Central memory CD8-positive, alpha-beta T cell (primary cell): ENCODE data around the gene SPOCK3.

Experiments used
- ATAC-seq: fragments of 150-1000 bp; cut with Tn5 transposase; replicated peaks from 2 replicates; pipeline ENCODE4 v1.10.0; 2022; ENCODE audit warnings: mild to moderate bottlenecking, moderate FRiP score, moderate number of reproducible peaks; ENCODE audit not compliant: poor library complexity, severe bottlenecking; ENCODE audit errors: extremely low read depth
- DNase-seq, 2 donors: peaks; one replicate each; pipeline ENCODE4 v3.0.0; 2021; ENCODE audit warnings: low spot score in 2 of 2
- H3K27ac Mint-ChIP-seq: one replicate; pipeline ENCODE4 v1.8.0; 2022; ENCODE audit warnings: low read depth, mild to moderate bottlenecking, moderate library complexity, mixed read lengths
- H3K27me3 Mint-ChIP-seq: one replicate; pipeline ENCODE4 v1.8.0; 2022; ENCODE audit warnings: mixed read lengths
- H3K36me3 Mint-ChIP-seq: one replicate; pipeline ENCODE4 v1.8.0; 2022; ENCODE audit warnings: mild to moderate bottlenecking, moderate library complexity, mixed read lengths; ENCODE audit not compliant: insufficient read depth
- H3K4me1 Mint-ChIP-seq: one replicate; pipeline ENCODE4 v1.8.0; 2022; ENCODE audit warnings: mixed read lengths
- H3K4me3 Mint-ChIP-seq: one replicate; pipeline ENCODE4 v1.8.0; 2022; ENCODE audit warnings: mild to moderate bottlenecking, moderate library complexity, mixed read lengths
- H3K9me3 Mint-ChIP-seq: one replicate; pipeline ENCODE4 v1.8.0; 2022; ENCODE audit warnings: mixed read lengths

SPOCK3 gene

DNA sequence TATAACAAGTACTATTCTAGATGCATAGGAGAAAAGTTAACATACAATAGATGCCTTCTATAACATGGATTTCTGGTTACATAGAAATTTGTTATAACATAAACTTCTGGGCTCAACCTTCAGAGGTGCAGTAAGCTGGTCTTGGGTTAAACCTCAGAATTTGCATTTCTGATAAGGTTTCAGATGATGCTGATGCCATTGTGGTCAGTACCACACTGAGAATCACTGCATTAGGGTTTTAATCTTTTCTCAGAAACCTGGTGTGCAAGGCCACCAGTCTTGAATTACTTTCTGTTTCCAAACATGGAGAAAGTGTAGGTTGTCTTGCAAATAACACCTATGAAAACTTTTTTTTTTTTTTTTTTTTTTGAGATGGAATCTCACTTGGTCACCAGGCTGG is 146.2 kb downstream of the SPOCK3 start:
- Mint-ChIP-seq H3K27ac (no peak overlapping the region), H3K4me3 (no peak overlapping the region), H3K36me3 (no peaks in the 10 kb centered on the region), H3K4me1 (no peaks in the 10 kb centered on the region), H3K27me3 (no peaks in the 10 kb centered on the region), H3K9me3 (peaks cover 6% of the 10 kb centered on the region)
- no peak for ATAC-seq
- DNase-seq: no peak

DNA sequence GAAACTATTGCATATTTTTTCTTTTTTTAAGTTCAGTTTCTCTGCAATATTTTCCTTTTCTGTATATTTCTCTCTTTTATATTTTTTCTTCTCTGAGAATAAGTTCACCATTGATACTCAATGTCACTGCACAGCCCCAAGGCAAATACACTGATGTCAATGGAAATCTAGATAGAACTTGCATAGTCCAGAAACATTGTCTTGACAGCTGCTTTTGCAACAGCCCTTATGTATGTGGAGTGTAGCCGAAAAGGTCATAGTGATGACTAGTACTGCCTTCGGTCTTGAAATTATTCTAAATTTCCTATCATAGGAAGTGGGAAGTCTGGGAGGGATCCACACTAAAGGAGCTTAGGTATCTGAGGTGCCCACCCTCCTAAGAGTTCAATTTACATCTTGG is 150.0 kb downstream of the SPOCK3 start:
- no peak overlapping the region for H3K4me3 Mint-ChIP-seq
- no peaks in the 10 kb centered on the region for H3K4me1 Mint-ChIP-seq
- H3K9me3 Mint-ChIP-seq: no peaks in the 10 kb centered on the region
- ATAC-seq (no peak), DNase-seq (no peak)
- no peak overlapping the region for H3K27ac Mint-ChIP-seq
- no peaks in the 10 kb centered on the region for H3K27me3 Mint-ChIP-seq
- no peaks in the 10 kb centered on the region for H3K36me3 Mint-ChIP-seq

DNA sequence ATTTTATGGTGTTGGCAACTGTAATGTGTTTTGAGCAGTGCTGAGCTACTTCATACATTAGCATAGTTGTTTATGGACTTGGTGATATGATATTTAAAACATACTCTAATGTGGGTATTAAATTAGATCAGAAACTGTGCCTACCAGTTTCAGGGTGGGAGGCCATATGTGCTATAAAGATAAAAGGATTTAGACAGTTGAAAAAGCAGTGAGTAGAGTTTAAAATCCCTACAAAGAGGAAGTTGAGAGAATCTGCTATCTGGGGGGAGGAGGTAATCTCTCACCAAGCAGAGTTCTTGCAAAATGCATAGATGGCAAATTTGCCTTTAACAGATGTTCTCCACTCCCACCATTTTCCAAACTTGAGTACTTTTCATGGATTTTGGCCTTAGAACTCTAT is 154.5 kb downstream of the SPOCK3 start:
- no peaks in the 10 kb centered on the region for H3K4me1 Mint-ChIP-seq
- no peak for ATAC-seq
- no peaks in the 10 kb centered on the region for H3K36me3 Mint-ChIP-seq

DNA sequence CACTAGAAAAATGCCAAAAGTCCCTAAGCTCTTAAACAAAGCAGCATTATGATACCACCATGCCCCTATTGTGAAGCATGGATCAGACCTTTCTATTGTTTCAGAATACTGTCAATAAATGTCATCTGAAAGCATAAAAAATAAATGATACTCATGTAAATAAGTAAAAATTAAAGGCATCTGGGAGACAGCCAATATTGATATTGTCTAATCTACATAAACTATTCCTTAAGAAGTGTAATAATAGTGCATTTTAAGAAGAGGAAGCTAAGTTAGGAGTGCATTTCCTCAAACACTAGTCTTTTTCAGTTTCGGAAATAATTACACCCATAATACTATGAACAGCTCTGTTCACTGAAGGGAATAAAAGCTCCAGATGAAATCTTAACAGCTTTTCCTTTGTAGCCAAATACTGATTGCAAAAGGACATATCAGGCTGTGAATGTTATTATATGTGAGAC is 181.6 kb downstream of the SPOCK3 start:
- no peaks in the 10 kb centered on the region for H3K4me1 Mint-ChIP-seq
- DNase-seq: no peak
- no peaks in the 10 kb centered on the region for H3K27me3 Mint-ChIP-seq
- H3K27ac Mint-ChIP-seq: no peak overlapping the region
- H3K9me3 Mint-ChIP-seq: no peaks in the 10 kb centered on the region
- ATAC-seq: no peak
- no peaks in the 10 kb centered on the region for H3K36me3 Mint-ChIP-seq
- no peak overlapping the region for H3K4me3 Mint-ChIP-seq

More for the DNA sequence above, 154.5 kb downstream of the SPOCK3 start:
- Mint-ChIP-seq H3K4me3 (no peak overlapping the region), H3K9me3 (peaks cover 8% of the 10 kb centered on the region), H3K27me3 (no peaks in the 10 kb centered on the region), H3K27ac (no peak overlapping the region)
- DNase-seq: no peak

DNA sequence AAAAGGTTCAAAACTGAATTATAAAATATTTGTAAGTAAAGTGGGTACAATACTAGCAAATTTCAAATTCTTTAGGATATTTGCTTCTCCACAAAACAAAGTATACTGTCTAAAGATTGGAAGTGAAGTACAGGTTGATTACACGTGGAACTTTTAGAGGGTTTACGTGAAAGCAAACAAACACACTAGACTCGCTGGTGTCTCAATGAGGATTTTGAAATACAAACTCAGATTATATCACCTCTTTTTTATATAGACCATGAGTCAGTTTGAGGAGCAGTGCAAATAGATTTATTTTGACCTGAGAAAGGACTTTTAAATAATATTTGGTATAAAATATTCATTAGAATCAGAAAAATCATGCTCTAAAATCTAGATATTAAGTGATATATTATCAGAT is 185.0 kb downstream of the SPOCK3 start:
- Mint-ChIP-seq H3K4me1 (no peaks in the 10 kb centered on the region), H3K27ac (no peak overlapping the region), H3K9me3 (no peaks in the 10 kb centered on the region), H3K27me3 (no peaks in the 10 kb centered on the region), H3K4me3 (no peak overlapping the region), H3K36me3 (no peaks in the 10 kb centered on the region)
- ATAC-seq (no peak), DNase-seq (no peak)

DNA sequence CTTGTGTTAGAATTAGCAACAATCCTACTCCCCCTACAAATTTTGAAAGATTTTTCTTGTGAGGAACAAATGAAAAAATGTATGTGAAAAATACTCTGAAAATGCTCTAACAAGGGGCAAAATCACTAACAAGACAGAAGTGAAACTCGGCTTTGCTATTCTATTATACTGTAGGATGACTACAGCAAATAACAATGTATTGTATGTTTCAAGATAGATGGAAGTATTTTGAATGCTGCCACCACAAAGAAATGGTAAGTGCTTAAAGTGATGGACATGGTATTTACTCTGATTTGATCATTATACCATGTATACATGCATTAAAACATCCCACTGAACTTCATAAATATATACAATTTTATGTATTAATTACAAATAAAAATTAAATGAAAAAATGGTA is 192.8 kb downstream of the SPOCK3 start:
- Mint-ChIP-seq H3K4me1 (no peaks in the 10 kb centered on the region), H3K4me3 (no peak overlapping the region), H3K9me3 (peaks cover 5% of the 10 kb centered on the region), H3K27me3 (no peaks in the 10 kb centered on the region), H3K27ac (no peak overlapping the region), H3K36me3 (no peaks in the 10 kb centered on the region)
- ATAC-seq (no peak), DNase-seq (no peak)

DNA sequence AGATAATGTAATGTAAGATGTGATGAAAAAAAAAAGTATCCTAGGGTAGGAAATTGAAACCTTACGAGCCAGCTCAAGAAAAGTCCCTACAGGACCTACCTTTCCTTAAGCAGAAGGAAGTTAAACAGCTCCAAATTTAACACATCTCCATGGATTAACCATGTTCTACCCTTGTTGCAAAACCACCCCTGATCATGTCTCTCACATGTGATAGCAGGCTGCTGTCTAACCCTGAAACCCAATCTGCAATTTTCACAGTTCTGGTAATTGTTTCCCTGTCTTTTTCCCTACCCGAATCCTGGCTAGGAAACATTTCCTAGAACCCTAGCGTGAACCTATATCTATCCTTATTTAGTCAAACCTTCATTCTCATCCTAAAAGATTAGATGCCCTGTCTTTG is 198.9 kb downstream of the SPOCK3 start:
- Mint-ChIP-seq H3K4me1 (no peaks in the 10 kb centered on the region), H3K9me3 (no peaks in the 10 kb centered on the region), H3K36me3 (no peaks in the 10 kb centered on the region), H3K27ac (no peak overlapping the region), H3K27me3 (no peaks in the 10 kb centered on the region), H3K4me3 (no peak overlapping the region)
- ATAC-seq (no peak), DNase-seq (no peak)

DNA sequence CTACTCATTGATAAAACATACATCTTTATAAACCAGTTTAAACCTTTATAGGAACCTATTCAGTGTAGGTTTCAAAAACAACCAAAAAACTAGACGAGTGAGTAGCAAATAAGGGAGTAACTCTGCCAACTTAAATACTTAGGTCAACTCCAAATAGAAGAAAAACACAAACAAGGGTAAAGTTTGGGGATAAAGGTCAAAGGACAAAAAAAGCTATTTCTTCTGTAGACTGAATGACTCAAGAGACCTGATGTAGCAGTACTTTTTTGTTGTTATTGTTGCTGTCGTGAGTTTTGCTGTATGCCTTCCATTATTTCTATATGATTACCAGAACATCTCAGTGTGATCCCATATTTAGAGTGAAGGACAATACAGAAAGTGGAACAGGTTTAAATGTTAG is 199.3 kb downstream of the SPOCK3 start:
- Mint-ChIP-seq H3K4me1 (no peaks in the 10 kb centered on the region), H3K9me3 (peaks cover 1% of the 10 kb centered on the region), H3K27ac (no peak overlapping the region), H3K4me3 (no peak overlapping the region), H3K27me3 (no peaks in the 10 kb centered on the region), H3K36me3 (no peaks in the 10 kb centered on the region)
- ATAC-seq (no peak), DNase-seq (no peak)

DNA sequence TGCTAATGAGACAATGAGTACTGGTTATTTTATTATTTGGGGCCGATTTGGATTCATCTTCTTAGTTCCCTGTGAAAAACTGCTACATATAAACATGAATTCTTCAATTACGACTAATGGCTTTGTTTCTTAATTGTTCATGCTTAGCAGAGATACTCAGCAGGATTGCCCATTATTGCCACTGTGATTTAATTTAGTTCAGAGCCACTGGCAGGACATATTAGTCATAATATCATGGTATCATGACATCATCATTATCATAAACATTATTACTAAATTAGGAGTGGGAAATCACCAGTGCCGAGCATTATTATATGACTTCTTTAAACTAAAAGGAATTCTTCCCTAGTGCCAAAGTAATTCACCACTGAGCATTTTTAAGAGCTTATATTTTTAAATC is 201.4 kb downstream of the SPOCK3 start:
- Mint-ChIP-seq H3K4me1 (no peaks in the 10 kb centered on the region), H3K27ac (no peak overlapping the region), H3K9me3 (peaks cover 5% of the 10 kb centered on the region), H3K4me3 (no peak overlapping the region), H3K36me3 (no peaks in the 10 kb centered on the region), H3K27me3 (no peaks in the 10 kb centered on the region)
- ATAC-seq (no peak), DNase-seq (no peak)

DNA sequence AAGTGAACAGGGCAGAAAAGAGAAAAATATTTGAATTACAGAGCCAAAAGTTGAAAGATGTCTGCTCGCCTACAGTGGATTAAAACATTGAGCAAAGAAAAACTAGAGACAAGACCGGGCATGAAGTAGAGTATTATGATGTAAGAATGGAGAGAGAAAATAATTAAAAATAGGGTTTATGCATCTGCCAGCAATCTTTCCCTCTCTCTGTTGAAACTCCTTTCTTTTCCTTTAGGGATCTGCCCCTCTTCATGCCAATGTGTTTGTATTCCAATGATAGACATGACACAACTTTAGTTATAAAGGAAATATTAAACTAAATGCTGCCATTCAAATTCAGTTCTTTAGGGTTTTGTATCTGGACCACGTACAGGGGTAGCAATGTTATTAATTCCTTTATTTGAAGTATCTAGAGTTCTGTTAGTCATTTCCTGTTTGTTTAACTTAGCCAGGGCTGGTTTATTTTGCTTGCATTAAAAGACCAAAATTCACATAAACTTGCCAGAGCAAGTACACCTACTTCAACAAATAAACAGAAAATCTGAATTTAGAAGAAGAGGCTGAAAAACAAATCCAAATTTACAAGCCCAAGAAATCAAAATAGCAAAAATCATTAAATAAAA is 202.6 kb downstream of the SPOCK3 start:
- H3K27ac Mint-ChIP-seq: no peak overlapping the region
- DNase-seq: no peak
- no peak overlapping the region for H3K4me3 Mint-ChIP-seq
- ATAC-seq: no peak
- no peaks in the 10 kb centered on the region for H3K27me3 Mint-ChIP-seq
- H3K36me3 Mint-ChIP-seq: no peaks in the 10 kb centered on the region
- H3K4me1 Mint-ChIP-seq: no peaks in the 10 kb centered on the region
- peaks cover 5% of the 10 kb centered on the region for H3K9me3 Mint-ChIP-seq

DNA sequence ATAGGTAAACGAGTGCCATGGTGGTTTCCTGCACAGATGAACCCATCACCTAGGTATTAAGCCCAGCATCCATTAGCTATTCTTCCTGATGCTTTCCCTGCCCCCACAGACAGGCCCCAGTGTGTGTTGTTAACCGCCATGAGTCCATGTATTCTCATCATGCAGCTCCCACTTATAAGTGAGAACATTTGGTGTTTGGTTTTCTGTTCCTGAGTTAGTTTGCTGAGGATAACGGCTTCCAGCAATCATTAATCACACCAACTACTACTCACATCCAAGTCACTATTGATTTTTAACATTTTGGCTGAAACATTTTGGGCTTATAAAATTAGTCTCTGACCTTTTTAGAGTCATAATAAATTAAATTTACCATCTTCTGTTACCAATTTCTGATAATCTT is 205.3 kb downstream of the SPOCK3 start:
- H3K4me1 Mint-ChIP-seq: no peaks in the 10 kb centered on the region
- ATAC-seq (no peak), DNase-seq (no peak)
- no peak overlapping the region for H3K4me3 Mint-ChIP-seq
- no peaks in the 10 kb centered on the region for H3K36me3 Mint-ChIP-seq
- no peaks in the 10 kb centered on the region for H3K27me3 Mint-ChIP-seq
- no peak overlapping the region for H3K27ac Mint-ChIP-seq
- H3K9me3 Mint-ChIP-seq: peaks cover 5% of the 10 kb centered on the region

DNA sequence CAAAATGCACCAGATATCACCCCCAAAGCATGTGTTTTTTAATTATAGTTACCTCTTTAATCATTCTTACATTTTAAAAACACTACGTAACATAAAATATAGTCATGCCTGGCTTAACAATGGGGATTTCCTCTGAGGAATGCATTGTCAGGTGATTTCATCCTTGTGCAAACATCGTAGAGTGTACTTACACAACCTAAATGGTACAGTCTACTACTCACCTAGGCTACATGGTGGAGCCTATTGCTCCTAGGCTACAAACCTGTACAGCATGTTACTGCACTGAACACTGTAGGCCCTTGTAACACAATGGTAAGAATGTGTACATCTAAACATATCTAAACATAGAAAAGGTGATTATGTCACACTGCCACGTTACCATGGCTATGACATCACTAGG is 208.6 kb downstream of the SPOCK3 start:
- no peak overlapping the region for H3K27ac Mint-ChIP-seq
- no peaks in the 10 kb centered on the region for H3K36me3 Mint-ChIP-seq
- peaks cover 5% of the 10 kb centered on the region for H3K9me3 Mint-ChIP-seq
- no peaks in the 10 kb centered on the region for H3K4me1 Mint-ChIP-seq
- DNase-seq (no peak), ATAC-seq (no peak)
- H3K4me3 Mint-ChIP-seq: no peak overlapping the region
- no peaks in the 10 kb centered on the region for H3K27me3 Mint-ChIP-seq

DNA sequence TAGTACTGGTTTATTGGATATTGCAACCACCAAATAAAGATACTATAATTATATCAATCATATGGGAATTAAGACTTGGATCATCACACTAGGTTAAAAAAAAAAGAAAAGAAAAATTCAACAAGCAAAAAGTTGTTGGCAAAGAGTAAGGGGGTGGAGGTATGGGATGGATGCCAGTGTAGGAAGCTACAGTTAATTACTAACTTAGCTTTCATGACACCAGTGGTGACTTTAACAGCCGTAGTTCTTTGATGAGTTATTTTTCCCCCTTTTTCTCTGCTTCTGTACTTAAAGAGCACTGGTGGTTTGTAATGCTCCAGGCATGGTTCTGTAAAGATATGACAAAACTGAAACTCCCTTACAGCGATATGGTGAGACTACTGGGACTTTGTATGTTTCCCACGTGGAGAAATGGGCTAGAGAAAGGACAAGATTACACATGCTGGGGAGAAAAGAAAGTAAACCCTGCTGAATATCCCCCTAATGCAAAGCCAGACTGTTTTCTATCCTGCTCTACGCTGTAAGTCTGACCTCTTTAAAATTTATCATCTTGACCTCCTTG is 210.8 kb downstream of the SPOCK3 start:
- Mint-ChIP-seq H3K4me3 (no peak overlapping the region), H3K27me3 (no peaks in the 10 kb centered on the region), H3K27ac (no peak overlapping the region), H3K36me3 (no peaks in the 10 kb centered on the region), H3K9me3 (no peaks in the 10 kb centered on the region), H3K4me1 (no peaks in the 10 kb centered on the region)
- ATAC-seq (no peak), DNase-seq (no peak)
